Activated CD4-positive, alpha-beta T cell treated with anti-CD3 and anti-CD28 coated beads for 24 hours (primary cell): ENCODE measurements around the gene ROM1.
"Not testable (repeated sequence)": the region's sequence is repeated elsewhere in the genome, so short reads cannot be mapped to it uniquely, and the experiment has no call there.

Source experiments
- DNase-seq, 2 donors: peaks; one replicate each; pipeline ENCODE4 v3.0.0-alpha.2; 2020; ENCODE audit warnings: low read depth in 2 of 2

ROM1 gene

GRCh38 chr11:62612366-62613290 is at the start of gene ROM1, which contains the start of gene EML3:
Gene ROM1 (plus strand): TSS chr11:62613257. CDS start chr11:62613282, 25 bp downstream.
Gene EML3 (minus strand): TSS chr11:62612775. CDS start chr11:62612457, 318 bp downstream.
- DNase-seq, result peak; percentile 78 to 86

GRCh38 chr11:62565100-62565802 is 47.8 kb upstream of the ROM1 start:
- no peak for DNase-seq

- no peak for DNase-seq
Observed at GRCh38 chr11:62566247-62566646, 46.8 kb upstream of the ROM1 start.

GRCh38 chr11:62567018-62567633 is 45.9 kb upstream of the ROM1 start:
- no peak for DNase-seq

GRCh38 chr11:62569611-62570010 is 43.4 kb upstream of the ROM1 start:
- DNase-seq, result no peak

- DNase-seq, result not testable (repeated sequence)
Observed at GRCh38 chr11:62570903-62571302, 42.2 kb upstream of the ROM1 start.

- DNase-seq, result not testable (repeated sequence)
Observed at GRCh38 chr11:62571493-62571892, 41.6 kb upstream of the ROM1 start.

GRCh38 chr11:62572431-62572830 is 40.6 kb upstream of the ROM1 start:
- DNase-seq, result no peak

GRCh38 chr11:62573006-62573591 is 40.0 kb upstream of the ROM1 start:
- DNase-seq, result no peak

- DNase-seq, result peak; percentile 92 to 96
Observed at GRCh38 chr11:62573592-62574362, 39.3 kb upstream of the ROM1 start, which contains the start of gene EEF1G. Gene EEF1G (minus strand): TSS chr11:62573891. CDS start chr11:62573842, 49 bp downstream.

GRCh38 chr11:62574363-62575071 is 38.5 kb upstream of the ROM1 start:
- DNase-seq, result no peak

GRCh38 chr11:62575156-62575555 is 37.9 kb upstream of the ROM1 start:
- DNase-seq, result no peak

GRCh38 chr11:62575837-62576236 is 37.2 kb upstream of the ROM1 start:
- DNase-seq, result no peak

GRCh38 chr11:62577046-62577714 is 35.9 kb upstream of the ROM1 start:
- DNase-seq, result no peak

- no peak for DNase-seq
Observed at GRCh38 chr11:62578541-62578940, 34.5 kb upstream of the ROM1 start.

GRCh38 chr11:62579252-62579651 is 33.8 kb upstream of the ROM1 start:
- no peak for DNase-seq

GRCh38 chr11:62580959-62581715 is 31.9 kb upstream of the ROM1 start:
- DNase-seq, result no peak

- not testable (repeated sequence) for DNase-seq
Observed at GRCh38 chr11:62581735-62582134, 31.3 kb upstream of the ROM1 start.

- not testable (repeated sequence) for DNase-seq
Observed at GRCh38 chr11:62585356-62585755, 27.7 kb upstream of the ROM1 start.
